H1 (cell line): ENCODE measurements around the gene SCAMP4. TPM values are rescaled to one million over a fixed set of nuclear protein-coding genes. Genes with fewer than 3 reads are reported as not detected.

Experiments
- CTCF ChIA-PET: fragments of 300-600 bp; sonication (Branson Sonifier 250); formaldehyde crosslinking; loops from one replicate; lab custom pipeline; 2021; ENCODE audit not compliant: partially characterized antibody; lab: Charles Lee
- POLR2A ChIA-PET: fragments of 300-600 bp; sonication (Branson Sonifier 250); formaldehyde crosslinking; loops from one replicate; lab custom pipeline; 2021; ENCODE audit warnings: inconsistent platforms; ENCODE audit not compliant: partially characterized antibody; lab: Charles Lee
- DNase-seq, 2 experiments: peaks; one replicate each; pipeline versions ENCODE4 v3.0.0 to v3.0.0-alpha.2; 2010 to 2022; ENCODE audit warnings: low spot score in 2 of 2, low read depth in 1 of 2, mixed read lengths in 1 of 2
- FAIRE-seq: peaks from 2 replicates; lab custom pipeline; 2011; peaks lifted over from hg19 to GRCh38; lab: Jason Lieb, UNC
- H2AFZ ChIP-seq: 2 replicates; pipeline ENCODE4 v1.8.1; 2012; ENCODE audit warnings: low read length, inconsistent platforms
- H2AK5ac ChIP-seq: 2 replicates; pipeline ENCODE4 v1.6.1; 2013; ENCODE audit warnings: low read depth, low read length
- H2BK120ac ChIP-seq: replicated peaks from 2 replicates; pipeline ENCODE3; 2013; ENCODE audit warnings: low read depth, low read length, inconsistent platforms
- H2BK12ac ChIP-seq: 2 replicates; pipeline ENCODE4 v1.6.1; 2013; ENCODE audit warnings: low read depth, low read length
- H2BK15ac ChIP-seq: 2 replicates; pipeline ENCODE4 v1.6.1; 2013; ENCODE audit warnings: low read length
- H2BK20ac ChIP-seq: 2 replicates; pipeline ENCODE4 v1.6.1; 2013; ENCODE audit warnings: low read length
- H2BK5ac ChIP-seq: 2 replicates; pipeline ENCODE4 v1.6.1; 2013; ENCODE audit warnings: low read depth, low read length
- H3K14ac ChIP-seq: 2 replicates; pipeline ENCODE4 v1.6.1; 2013; ENCODE audit warnings: inconsistent platforms; ENCODE audit not compliant: insufficient read length
- H3K18ac ChIP-seq: 2 replicates; pipeline ENCODE4 v1.6.1; 2013; ENCODE audit warnings: low read length; ENCODE audit errors: extremely low read depth
- H3K23ac ChIP-seq: 2 replicates; pipeline ENCODE4 v1.6.1; 2013; ENCODE audit warnings: inconsistent platforms; ENCODE audit not compliant: insufficient read length
- H3K23me2 ChIP-seq: 2 replicates; pipeline ENCODE4 v1.6.1; 2013; ENCODE audit warnings: low read depth, low read length
- H3K27ac ChIP-seq: 2 replicates; pipeline ENCODE4 v1.6.1; 2011; ENCODE audit warnings: low read depth, low read length, inconsistent platforms
- H3K27me3 ChIP-seq, 4 experiments: replicated peaks in 1 of 4; 1 replicate in 1 of 4; 2 replicates in 3 of 4; pipeline versions ENCODE4 v1.6.1 to v1.8.1; 2011 to 2013; ENCODE audit warnings: low read length in 3 of 4, mild to moderate bottlenecking in 3 of 4, inconsistent platforms in 2 of 4, mixed read lengths in 2 of 4, moderate library complexity in 1 of 4; ENCODE audit not compliant: control insufficient read depth in 3 of 4, insufficient read depth in 3 of 4; ENCODE audit errors: extremely low read depth in 1 of 4
- H3K36me3 ChIP-seq, 4 experiments: 2 replicates each; pipeline versions ENCODE4 v1.6.1 to v1.8.1; 2011 to 2013; ENCODE audit warnings: mild to moderate bottlenecking in 4 of 4, low read length in 3 of 4, moderate library complexity in 2 of 4, control low read depth in 1 of 4, inconsistent platforms in 1 of 4; ENCODE audit not compliant: insufficient read depth in 4 of 4, control insufficient read depth in 2 of 4
- H3K4ac ChIP-seq: replicated peaks from 2 replicates; pipeline ENCODE3; 2013; ENCODE audit warnings: low read length, low read depth, mixed read lengths, inconsistent platforms; ENCODE audit not compliant: insufficient read length
- H3K4me1 ChIP-seq, 4 experiments: replicated peaks in 1 of 4; 1 replicate in 1 of 4; 2 replicates in 3 of 4; pipeline versions ENCODE4 v1.6.1 to v1.8.1; 2011 to 2013; ENCODE audit warnings: low read length in 3 of 4, inconsistent platforms in 2 of 4, mixed read lengths in 1 of 4; ENCODE audit not compliant: insufficient read depth in 4 of 4, control insufficient read depth in 3 of 4
- H3K4me2 ChIP-seq, 2 experiments: 2 replicates each; pipeline versions ENCODE4 v1.6.1 to v1.8.1; 2011 to 2013; ENCODE audit warnings: low read depth in 2 of 2, low read length in 2 of 2, control low read depth in 1 of 2, inconsistent platforms in 1 of 2, mild to moderate bottlenecking in 1 of 2; ENCODE audit not compliant: insufficient read depth in 1 of 2
- H3K4me3 ChIP-seq, 4 experiments: fragments of 200-600, 300-600 bp in 1 of 4; sonication (generic), shearing (Covaris generic), sonication (Bioruptor Twin) in 1 of 4; 2 replicates each; pipeline versions ENCODE4 v1.5.1 to v1.8.1; 2011 to 2016; ENCODE audit warnings: low read length in 4 of 4, low read depth in 3 of 4, control low read depth in 2 of 4, inconsistent platforms in 2 of 4, mild to moderate bottlenecking in 2 of 4, mixed read lengths in 1 of 4, moderate library complexity in 1 of 4; ENCODE audit not compliant: insufficient read depth in 2 of 4; ENCODE audit errors: extremely low read depth in 1 of 4
- H3K56ac ChIP-seq: replicated peaks from 2 replicates; pipeline ENCODE3; 2013; ENCODE audit warnings: low read depth, mild to moderate bottlenecking, mixed read lengths, low read length, inconsistent platforms; ENCODE audit not compliant: insufficient read length
- H3K79me1 ChIP-seq: 2 replicates; pipeline ENCODE4 v1.6.1; 2013; ENCODE audit warnings: low read depth, low read length, control low read depth
- H3K79me2 ChIP-seq, 2 experiments: 2 replicates each; pipeline versions ENCODE4 v1.6.1 to v1.8.1; 2012 to 2013; ENCODE audit warnings: low read length in 2 of 2, mild to moderate bottlenecking in 2 of 2, inconsistent platforms in 1 of 2; ENCODE audit not compliant: insufficient read depth in 2 of 2, control insufficient read depth in 1 of 2
- H3K9ac ChIP-seq, 4 experiments: replicated peaks in 1 of 4; 1 replicate in 1 of 4; 2 replicates in 3 of 4; pipeline versions ENCODE4 v1.6.1 to v1.8.1; 2011 to 2013; ENCODE audit warnings: low read depth in 3 of 4, low read length in 3 of 4, control low read depth in 2 of 4, mild to moderate bottlenecking in 2 of 4, moderate library complexity in 2 of 4, inconsistent platforms in 1 of 4; ENCODE audit errors: extremely low read depth in 1 of 4
- H3K9me3 ChIP-seq, 2 experiments: 2 replicates each; pipeline versions ENCODE4 v1.6.1 to v1.8.1; 2012 to 2013; ENCODE audit warnings: mild to moderate bottlenecking in 2 of 2, moderate library complexity in 2 of 2, control low read depth in 1 of 2, inconsistent platforms in 1 of 2, low read depth in 1 of 2, low read length in 1 of 2, mixed read lengths in 1 of 2; ENCODE audit not compliant: insufficient read depth in 2 of 2
- H4K20me1 ChIP-seq, 2 experiments: replicated peaks in 1 of 2; 2 replicates each; pipeline versions ENCODE3 to v1.8.1; 2011 to 2013; ENCODE audit warnings: inconsistent platforms in 2 of 2, low read length in 2 of 2, mild to moderate bottlenecking in 1 of 2; ENCODE audit not compliant: insufficient read depth in 2 of 2, control insufficient read depth in 1 of 2
- H4K5ac ChIP-seq: 2 replicates; pipeline ENCODE4 v1.6.1; 2013; ENCODE audit warnings: low read length, low read depth, mixed read lengths, inconsistent platforms; ENCODE audit not compliant: insufficient read length
- H4K8ac ChIP-seq: 2 replicates; pipeline ENCODE4 v1.8.0; 2013; ENCODE audit warnings: mild to moderate bottlenecking, moderate library complexity, low read length, inconsistent platforms; ENCODE audit not compliant: insufficient read depth; ENCODE audit errors: extremely low read depth
- H4K91ac ChIP-seq: replicated peaks from 2 replicates; pipeline ENCODE3; 2013; ENCODE audit warnings: low read length, mixed read lengths, inconsistent platforms; ENCODE audit not compliant: insufficient read length
- POLR2AphosphoS5 ChIP-seq: IDR thresholded peaks from 2 replicates; pipeline ENCODE4 v1.6.1; 2011; ENCODE audit warnings: low read depth, low read length
- SP4 ChIP-seq: IDR thresholded peaks from 2 replicates; pipeline ENCODE4 v1.6.1; 2012; ENCODE audit warnings: low read length, inconsistent platforms
- WGBS, 2 experiments: shearing (Covaris generic) in 1 of 2; methylation state at CpG; one replicate each; pipeline versions ENCODE4 v1.1.6 to v1.1.7; 2013 to 2015; ENCODE audit warnings: low lambda C conversion rate in 2 of 2, mixed read lengths in 2 of 2, inconsistent platforms in 1 of 2, low coverage in 1 of 2, missing lambda C conversion rate in 1 of 2; ENCODE audit not compliant: insufficient replicate concordance in 2 of 2, insufficient coverage in 1 of 2, insufficient read length in 1 of 2; ENCODE audit errors: extremely low coverage in 1 of 2, missing lambda C conversion rate in 1 of 2; 5-methylcytosine and 5-hydroxymethylcytosine counted together
- polyA plus RNA-seq, 7 experiments: library from polyadenylated mRNA; depleted of rRNA in 3 of 7; stranded (reverse) in 5 of 7; unstranded in 2 of 7; fragments of >200 nt in 5 of 7; fragments of 200-250 nt in 2 of 7; gene quantifications; 1 replicate in 5 of 7; 2 replicates in 1 of 7; 4 replicates in 1 of 7; pipeline versions ENCODE4 v1.2.1 to v1.2.3, GENCODE V29; 2011 to 2013; ENCODE audit warnings: missing spikeins in 2 of 7, mixed read lengths in 2 of 7
- total RNA-seq: library from RNA; stranded (reverse); fragmentation: NEBNext Ultra II Directional; extraction: Animal tissue kit (Norgen Biotek cat#: 25700); gene quantifications from 2 replicates; pipeline ENCODE4 v1.2.1, GENCODE V29; 2021

SCAMP4 gene
- total and polyA plus RNA-seq, 2 of the 8 experiments (the other 6 are each of a cell fraction or from before 2014, with no cell fraction given), result 17.1 to 61.4 TPM

DNA sequence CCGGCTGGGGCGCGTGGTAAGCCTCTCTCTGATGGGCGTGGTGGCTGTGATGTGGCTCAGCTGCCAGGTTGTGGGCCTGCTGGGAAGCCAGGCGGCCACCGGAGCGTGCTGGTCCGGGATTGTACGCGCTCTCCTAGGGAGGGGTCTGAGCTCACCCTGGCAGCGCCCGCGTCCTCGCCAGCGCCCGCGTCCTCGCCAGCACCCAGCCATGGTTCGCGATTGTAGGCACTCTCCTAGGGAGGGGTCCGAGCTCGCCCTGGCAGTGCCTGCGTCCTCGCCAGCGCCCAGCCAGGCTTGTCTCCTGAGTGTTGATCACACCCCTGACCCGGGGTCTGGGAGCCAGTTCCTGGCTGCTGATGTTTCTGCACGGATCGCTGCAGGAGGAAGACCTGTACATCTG lies 13.8 kb downstream of the SCAMP4 start:
- Histone ChIP-seq H3K27me3 (no peaks in the 10 kb centered on the region), H3K27ac (no peak overlapping the region), H3K4me2 (no peak overlapping the region), H2AK5ac (no peak overlapping the region), H3K23ac (no peak overlapping the region), H2BK20ac (no peak overlapping the region), H3K4me3 (no peak overlapping the region), H4K5ac (no peak overlapping the region), H2BK12ac (no peak overlapping the region), H3K4ac (no peak overlapping the region), H3K79me1 (peaks cover 7% of the 10 kb centered on the region), H3K36me3 (peaks cover 12 to 44% (median 28%) of the 10 kb centered on the region in 4 experiments; a peak in 7 of 8 replicates), H3K14ac (no peak overlapping the region), H3K9me3 (no peaks in the 10 kb centered on the region), H2BK120ac (no peak overlapping the region), H2AFZ (no peak overlapping the region), H4K8ac (peak overlapping the region; percentile 51; the same call in 1 of the 2 replicates), H4K91ac (no peak overlapping the region), H4K20me1 (peaks cover 5 to 15% of the 10 kb centered on the region in 2 experiments), H3K23me2 (no peaks in the 10 kb centered on the region), H3K9ac (no peak overlapping the region), H3K4me1 (no peaks in the 10 kb centered on the region), H2BK5ac (no peak overlapping the region), H3K56ac (no peak overlapping the region), H3K18ac (no peak overlapping the region), H2BK15ac (no peak overlapping the region), H3K79me2 (peaks cover 0 to 7% of the 10 kb centered on the region in 2 experiments; a peak in 1 of 4 replicates)
- CTCF ChIA-PET, result interaction anchor here (0.7 to 6.5 kb wide), 7 partner anchors 9 to 1137 kb away, joined by 3 to 39 read pairs (median 5); no protein-coding TSS in a partner anchor
- 96% methylated on average over 28 of the region's 28 CpGs; no CpG with 5 or more reads in 1 of the 2 experiments for WGBS, 2 experiments
- FAIRE-seq (no peak), DNase-seq (no peak)
- POLR2A ChIA-PET, result interaction anchor here (0.8 kb wide), 1 partner anchor 9 kb away, joined by 3 read pairs; no protein-coding TSS in a partner anchor
- TF ChIP-seq SP4, result no peak
- no peak for TF ChIP-seq POLR2AphosphoS5
